GM21619 (cell line): ENCODE measurements around the gene CD101.
"Not testable (repeated sequence)": the region's sequence is repeated elsewhere in the genome, so short reads cannot be mapped to it uniquely, and the experiment has no call there.

Experiments
- ATAC-seq: cut with Tn5 transposase; IDR thresholded peaks from one replicate; pipeline ENCODE4 v1.9.1; 2021; ENCODE audit not compliant: unreplicated experiment

The CD101 gene, protein sequence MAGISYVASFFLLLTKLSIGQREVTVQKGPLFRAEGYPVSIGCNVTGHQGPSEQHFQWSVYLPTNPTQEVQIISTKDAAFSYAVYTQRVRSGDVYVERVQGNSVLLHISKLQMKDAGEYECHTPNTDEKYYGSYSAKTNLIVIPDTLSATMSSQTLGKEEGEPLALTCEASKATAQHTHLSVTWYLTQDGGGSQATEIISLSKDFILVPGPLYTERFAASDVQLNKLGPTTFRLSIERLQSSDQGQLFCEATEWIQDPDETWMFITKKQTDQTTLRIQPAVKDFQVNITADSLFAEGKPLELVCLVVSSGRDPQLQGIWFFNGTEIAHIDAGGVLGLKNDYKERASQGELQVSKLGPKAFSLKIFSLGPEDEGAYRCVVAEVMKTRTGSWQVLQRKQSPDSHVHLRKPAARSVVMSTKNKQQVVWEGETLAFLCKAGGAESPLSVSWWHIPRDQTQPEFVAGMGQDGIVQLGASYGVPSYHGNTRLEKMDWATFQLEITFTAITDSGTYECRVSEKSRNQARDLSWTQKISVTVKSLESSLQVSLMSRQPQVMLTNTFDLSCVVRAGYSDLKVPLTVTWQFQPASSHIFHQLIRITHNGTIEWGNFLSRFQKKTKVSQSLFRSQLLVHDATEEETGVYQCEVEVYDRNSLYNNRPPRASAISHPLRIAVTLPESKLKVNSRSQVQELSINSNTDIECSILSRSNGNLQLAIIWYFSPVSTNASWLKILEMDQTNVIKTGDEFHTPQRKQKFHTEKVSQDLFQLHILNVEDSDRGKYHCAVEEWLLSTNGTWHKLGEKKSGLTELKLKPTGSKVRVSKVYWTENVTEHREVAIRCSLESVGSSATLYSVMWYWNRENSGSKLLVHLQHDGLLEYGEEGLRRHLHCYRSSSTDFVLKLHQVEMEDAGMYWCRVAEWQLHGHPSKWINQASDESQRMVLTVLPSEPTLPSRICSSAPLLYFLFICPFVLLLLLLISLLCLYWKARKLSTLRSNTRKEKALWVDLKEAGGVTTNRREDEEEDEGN

DNA sequence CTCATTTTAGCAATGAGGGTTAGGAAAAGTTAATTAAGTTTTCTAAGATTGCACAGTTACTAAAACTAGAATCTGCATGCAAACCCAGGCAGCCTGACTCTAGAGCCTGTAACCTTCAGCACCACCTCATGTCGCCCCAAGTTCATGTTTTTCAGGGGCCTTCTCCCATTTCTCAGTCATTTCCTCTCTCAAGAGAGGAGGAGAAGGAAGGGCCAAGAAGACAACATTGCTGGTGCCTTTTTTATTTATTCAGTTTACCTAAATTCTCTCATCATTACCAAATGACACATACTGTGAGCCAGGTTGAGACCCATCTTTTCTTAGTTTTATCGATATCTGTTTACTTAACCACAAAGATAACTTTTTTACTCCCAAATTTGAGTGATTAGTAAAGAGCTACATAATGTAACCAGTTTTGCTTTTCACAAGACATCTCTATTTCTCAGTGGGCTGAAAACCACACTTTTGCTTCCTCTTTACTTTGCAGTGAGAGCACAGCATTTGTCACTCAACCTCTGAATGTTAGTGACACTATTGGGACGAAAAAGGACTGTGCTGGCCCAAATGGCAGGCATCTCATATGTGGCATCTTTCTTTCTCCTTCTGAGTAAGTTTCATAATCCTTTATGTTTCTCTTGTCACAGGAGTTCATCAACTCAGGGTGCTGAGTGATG, at the start of gene CD101:
CD101 (plus strand) TSS at position 507 of the 674 bp plus-strand sequence; CDS start at position 565, 58 bp downstream.
- peak; percentile 90 for ATAC-seq

DNA sequence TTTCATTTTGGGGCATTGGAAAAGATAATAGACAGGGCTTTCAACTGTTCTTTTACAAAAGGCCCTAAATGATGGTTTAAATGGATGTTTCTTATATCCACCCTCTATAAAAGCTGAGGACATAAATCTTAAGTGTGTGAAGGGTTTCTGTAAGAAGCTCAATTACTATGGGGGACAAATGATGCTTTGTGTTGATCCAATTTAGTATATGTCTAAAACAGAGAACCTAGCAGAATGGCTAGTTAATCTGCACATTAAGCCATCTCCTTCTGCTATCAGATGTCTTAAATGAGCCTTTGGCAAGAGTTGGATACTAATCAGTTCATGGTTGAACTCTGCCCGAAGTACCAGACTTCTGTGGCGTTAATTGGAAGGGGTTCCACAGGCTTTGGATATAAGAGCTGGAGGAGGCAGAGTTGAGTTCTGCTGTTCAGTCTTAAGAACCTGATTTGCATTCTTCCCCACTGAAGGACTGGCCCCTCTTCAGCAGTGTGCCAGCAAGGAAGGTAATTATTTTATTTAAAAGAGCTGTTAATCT, 48.8 kb upstream of the CD101 start:
- ATAC-seq: no peak

DNA sequence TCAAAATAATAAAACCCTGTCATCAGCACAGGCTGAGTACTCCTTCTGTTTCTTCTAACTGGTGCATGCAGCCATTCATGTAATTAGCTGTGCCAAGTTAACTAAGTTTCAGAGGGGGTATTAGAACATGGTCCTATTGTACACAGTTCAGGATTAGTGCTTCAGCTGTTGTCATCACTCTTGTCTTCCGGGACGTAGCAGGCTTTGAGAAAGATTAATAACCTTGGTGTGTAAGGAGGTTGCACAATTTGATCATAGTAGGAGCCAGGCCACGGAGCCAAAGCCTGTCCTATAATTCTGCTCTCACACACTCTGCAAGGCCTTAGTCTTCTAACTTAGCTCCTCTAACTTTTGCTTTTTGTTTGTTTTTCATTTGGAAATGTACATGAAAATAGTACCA, 47.1 kb upstream of the CD101 start:
- no peak for ATAC-seq

DNA sequence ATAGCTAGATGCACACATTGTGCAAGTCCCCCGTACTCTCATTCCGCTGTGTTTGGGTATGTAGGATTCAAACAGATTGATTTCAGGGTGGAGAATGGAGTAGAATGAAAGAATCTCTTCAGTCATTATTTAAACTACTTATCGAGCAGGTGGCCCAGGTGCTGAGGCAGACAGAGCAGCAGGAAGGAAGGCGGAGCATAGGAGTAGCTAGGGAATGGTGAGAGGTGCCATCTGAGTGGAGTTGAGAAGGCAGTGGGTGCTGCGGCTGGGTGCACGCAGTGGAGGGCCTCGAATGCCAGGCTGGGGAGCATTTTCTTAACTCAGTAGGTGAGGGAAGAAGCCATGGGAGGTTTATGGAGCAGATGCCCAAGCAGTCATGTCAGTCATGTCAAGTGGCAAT, 45.2 kb upstream of the CD101 start:
- no peak for ATAC-seq

DNA sequence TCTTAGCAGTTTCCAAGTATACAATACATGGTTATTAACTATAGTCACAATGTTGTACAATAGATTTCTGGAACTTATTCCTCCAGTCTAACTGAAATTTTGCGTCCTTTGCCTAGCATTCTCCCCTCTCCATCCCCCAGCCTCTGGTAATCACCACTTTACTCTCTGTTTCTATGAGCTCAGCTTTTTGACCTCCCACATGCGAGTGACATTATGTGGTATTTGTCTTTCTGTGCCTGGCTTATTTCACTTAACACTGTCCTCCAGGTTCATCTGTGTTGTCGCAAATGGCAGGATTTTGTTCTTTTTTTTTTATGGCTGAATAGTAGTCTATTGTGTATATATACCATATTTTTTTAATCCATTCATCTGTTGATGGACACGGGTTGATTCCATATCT, 43.9 kb upstream of the CD101 start:
- ATAC-seq: no peak

DNA sequence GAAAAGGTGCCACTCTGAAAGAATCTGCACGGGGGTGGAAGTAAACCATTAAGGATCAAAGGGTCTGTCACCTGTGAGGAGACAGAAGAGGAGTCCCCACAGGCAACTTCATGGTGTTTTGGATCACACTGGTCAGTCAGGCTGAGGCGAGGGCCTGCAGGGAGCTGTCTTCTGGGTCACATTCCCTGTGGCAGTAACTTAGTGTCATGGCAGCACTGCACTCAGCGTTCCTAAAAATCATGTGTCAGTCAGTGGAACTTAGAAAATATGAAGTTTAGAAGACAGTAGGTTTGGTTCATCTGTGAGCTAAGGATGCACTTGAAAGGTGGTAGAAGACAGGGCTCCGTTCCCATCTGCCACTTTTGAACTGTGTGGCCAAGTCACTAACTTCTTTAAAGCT, 43.5 kb upstream of the CD101 start:
- ATAC-seq: no peak

DNA sequence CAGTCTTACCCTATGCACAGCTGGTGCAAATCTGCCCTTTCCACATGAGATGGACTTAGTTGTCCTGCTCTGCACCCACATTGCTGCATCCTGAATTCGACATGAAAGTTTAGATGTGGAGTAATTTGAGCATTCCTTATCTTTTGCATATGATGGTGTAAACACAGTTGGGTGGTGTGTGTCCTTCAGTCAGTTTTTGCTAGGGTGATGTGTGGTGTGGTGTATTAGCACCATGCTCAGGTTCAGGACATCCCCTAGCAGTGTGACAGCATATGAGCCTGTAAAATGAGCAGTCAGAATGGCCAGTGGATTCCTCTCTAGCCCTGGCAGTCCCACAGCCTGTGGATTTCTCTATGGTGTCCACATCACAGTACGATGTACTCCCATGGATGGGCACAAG, 42.6 kb upstream of the CD101 start:
- ATAC-seq: no peak

DNA sequence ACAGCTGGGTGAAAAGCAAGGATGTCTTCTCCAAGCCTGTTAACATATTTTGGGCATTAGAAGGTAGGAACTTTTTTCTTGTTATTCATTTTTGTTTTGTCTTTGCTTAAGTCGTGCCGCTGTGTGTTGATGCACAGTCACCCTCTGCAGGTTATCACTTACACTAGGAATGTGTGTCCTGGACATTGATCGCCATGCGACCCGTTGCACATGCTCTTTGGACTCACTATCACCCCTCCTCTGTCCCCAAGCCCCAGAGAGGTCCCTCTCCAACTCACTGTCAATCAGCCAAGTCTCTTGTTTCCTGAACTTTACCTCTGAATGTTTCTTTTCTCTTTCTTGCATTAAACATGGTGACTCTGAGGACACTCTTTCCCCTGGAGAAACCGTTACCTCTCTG, 40.0 kb upstream of the CD101 start:
- no peak for ATAC-seq

DNA sequence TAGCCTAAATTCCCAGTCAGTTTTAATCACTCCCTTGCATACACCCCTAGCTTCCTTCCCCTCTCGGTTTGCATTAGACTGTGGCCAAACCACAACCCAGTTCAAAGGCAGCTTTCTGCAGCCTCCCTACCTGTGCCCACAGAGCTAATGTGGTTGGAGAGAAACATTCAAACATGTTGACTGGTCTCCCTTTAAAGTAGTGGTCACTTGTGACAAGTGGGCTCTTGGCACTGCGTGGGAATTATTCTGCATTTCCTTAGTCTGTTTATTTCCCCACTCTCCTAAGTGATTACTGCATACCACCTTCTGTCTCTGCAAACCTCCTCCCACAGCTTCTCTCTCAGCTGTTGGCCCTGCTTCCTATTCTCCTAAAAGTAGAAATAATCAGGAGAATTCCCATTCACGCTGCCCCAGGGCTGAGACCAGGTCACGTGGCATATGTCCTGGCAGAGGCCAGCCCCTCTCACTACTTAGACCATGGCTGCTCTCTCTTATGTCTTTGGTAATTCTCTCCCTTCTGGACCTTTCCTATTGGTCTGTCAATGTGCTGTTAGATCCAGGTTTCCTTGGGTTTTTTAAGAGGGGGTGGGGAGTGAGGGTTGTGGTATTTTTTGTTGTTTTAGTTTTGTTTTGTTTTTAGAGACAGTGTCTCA, 38.4 kb upstream of the CD101 start:
- no peak for ATAC-seq

DNA sequence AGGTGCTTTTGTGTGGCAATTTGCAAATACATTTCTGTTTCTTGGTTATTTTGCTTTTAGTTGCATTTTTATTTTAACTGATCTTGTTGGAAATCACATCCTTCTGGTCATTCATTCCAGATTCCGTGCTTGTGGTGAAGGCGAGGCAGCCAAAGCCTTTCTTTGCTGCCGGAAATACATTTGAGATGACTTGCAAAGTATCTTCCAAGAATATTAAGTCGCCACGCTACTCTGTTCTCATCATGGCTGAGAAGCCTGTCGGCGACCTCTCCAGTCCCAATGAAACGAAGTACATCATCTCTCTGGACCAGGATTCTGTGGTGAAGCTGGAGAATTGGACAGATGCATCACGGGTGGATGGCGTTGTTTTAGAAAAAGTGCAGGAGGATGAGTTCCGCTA, 34.8 kb upstream of the CD101 start:
- ATAC-seq: no peak

DNA sequence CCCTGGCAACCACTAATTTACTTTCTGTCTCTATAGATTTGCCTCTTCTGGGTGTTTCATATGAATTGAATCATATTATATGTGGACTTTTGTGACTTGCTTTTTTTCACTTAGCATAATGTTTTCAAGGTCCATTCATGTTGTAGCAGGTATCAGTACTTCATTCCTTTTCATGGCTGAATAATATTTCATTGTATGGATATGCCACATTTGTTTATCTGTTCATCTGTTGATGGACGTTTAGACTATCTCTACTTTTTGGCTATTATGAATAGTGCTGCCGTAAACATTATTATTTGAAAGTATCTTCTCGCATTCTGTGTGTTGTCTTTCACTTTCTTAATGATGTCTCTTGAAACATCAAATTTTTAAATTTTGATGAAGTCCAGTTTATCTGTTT, 32.8 kb upstream of the CD101 start:
- no peak for ATAC-seq

DNA sequence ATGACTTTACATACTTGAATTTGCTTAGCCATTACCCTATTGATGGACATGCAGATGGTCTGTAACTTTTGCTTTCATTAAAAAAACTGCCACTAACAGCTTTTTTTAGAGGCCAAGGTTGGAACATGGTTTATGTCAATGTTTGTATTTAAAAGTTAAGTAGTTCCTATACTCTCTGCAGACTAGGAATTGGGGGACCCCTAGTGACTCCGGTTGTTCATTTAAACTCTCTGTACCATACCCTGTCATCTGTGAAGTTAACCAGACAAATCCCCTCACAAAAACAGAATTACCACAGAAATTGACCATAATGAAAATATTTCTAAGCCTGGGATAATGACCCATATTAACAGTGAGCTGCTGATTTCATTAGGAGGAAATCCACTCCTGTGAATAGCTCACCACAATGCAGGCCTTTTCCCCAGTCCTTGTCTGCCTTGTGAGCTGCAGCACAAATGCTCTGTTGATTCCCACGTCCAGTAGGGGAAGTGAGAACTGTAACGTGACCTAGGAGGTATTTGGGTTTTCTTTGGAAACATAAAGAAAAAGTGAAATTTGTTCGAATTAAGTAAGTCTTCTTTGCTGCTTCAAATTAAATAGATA, 30.2 kb upstream of the CD101 start:
- ATAC-seq: no peak

DNA sequence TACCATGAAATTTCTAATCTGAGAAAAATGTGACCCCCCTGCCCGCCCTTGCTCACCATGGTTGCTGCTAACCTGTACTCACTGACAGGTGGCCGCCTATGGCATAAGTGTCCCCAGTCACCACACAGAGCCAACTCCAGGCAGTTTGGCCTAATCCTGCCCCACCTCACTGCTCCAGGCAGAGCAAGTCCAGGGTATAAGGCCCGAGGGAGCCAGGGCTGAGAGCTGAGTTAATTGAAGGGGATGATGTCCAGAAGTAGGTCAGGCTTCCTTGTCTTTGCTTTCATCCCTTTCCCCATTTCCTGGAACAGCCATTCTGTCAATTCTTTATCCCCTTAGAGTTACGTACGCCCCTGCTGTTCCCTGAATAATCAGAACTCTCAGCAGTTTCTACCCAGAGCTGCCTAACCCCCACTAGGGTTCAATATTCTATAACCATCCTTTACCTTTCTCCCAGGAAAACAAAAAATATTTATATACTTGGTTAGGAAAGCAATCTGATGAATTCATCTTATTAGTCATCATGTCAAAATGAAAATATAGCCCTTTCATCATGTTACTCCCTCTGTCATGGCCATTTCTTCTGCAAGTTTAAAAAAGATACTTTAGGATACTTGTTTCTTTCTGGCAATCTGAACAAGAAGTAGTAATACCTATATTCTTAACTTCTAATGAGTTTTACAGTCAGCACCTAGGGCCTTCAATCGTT, 29.4 kb upstream of the CD101 start:
- no peak for ATAC-seq

DNA sequence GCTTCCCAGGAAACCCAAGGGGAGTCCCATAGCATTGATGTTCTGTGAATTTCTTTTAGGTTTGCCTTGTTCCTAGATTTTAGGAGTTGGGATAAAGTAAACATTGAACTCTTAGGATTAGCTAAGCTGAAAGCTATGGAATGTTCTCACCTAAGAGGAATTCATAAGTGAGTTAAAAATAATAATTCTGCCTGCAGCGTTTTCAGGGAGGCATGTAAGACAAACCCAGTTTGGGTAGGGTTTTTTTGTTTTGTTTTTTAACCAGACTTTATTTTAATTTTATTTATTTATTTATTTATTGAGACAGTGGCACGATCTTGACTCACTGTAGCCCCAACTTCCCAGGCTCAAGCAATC, 28.9 kb upstream of the CD101 start:
- no peak for ATAC-seq

DNA sequence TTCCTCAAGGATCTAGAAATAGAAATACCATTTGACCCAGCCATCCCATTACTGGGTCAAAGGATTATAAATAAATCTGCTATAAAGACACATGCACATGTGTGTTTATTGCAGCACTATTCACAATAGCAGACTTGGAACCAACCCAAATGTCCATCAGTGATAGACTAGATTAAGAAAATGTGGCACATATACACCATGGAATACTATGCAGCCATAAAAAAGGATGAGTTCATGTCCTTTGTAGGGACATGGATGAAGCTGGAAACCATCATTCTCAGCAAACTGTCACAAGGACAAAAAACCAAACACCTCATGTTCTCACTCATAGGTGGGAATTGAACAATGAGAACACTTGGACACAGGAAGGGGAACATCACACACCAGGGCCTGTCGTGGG, 21.3 kb upstream of the CD101 start:
- ATAC-seq: not testable (repeated sequence)

DNA sequence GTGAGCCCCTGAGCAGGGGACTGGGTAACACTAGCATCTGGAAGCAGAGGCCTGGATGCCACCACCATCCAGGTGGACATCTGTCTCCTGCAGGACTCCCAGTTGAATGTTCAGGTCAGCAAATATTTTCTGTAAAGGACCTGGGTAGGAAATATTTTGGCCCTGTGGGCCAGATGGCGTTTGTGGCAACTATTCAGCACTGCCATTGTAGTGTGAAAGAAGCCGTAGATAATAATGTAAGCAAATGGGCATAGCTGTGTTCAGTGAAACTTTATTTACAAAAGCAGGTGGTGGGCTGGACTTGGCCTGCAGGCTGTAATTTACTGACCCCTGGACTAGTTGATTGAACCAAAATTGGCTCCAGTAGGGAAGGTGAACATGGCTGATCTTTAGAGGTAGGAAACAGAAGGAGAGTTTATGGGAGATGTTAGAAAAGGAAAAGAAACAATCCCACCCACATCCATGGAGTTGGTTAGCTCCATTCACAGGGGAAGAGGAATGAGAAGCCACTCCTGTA, 20.0 kb upstream of the CD101 start:
- no peak for ATAC-seq

DNA sequence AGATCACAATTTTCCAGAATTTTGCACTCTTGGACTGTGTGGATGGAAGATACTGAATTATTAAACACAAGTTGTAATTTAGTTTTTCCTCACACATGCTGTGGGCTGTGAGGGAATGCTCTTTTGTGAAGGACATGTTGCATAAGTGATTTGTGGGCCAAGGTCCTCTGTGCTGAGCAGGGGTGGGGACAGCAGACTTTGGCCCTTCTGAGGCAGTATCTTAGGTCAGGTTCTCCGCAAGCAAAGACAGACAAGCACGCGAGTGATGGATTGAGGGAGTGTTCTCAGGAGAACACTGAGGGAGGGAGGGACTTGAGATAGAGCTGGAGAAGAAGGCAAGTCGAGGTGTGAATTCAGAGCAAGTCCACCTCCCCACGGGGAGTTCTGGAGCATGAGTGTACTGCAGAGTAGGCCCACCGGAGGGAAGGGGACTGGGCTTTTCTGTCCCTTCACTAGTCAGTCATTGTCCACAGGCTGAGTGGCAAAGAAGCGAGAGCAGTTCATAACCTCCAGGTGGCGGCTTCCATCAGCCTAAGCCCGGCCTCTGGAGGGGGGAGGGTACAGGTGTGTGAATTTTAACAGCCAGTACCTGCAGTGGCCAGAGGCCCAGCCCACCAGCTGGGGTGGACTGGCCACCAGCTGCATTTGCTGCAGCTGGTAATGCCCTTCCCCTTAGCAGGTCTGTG, 19.1 kb upstream of the CD101 start:
- ATAC-seq: no peak

DNA sequence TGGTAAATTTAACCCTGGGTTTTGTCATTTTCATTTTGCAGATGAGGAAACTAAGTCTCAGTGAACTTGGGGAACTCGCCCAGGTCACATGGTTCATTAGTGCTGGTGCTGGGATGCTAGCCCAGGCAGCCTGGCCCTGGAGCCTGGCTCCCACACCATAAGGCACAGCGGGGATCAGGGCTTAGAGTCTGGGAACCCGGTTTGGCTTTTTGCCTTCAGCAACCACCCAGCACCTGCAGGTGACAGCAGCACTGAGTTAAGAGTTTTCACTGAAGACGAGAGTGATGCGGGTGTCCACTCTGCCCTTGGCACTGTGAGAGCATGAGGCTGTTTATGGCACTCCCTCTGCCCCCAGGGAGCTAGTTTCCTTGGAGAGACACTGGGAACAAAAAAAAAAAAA, 18.4 kb upstream of the CD101 start:
- no peak for ATAC-seq

DNA sequence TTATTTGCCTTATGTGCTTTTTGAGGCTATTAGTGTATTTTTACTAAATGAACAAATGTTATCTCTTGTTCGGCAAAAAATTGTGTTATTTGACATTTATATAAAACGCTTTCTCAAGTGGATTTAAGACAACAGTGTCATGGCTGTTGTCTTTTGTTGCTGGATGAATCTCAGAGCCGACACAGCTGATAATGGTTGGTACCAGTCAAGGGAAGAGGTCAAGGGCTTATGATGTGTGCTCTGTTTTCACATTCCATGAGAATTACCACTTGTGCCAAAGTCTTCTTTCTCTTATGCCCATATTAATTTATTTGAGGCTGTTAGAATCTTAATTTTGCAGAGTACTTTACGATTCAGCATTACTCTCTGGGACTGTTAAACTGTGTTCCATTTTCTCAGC, 17.9 kb upstream of the CD101 start:
- ATAC-seq: no peak
